ENCODE results near the gene NUAK2.

GRCh38 chr1:205329719-205330118 is 8.2 kb upstream of the NUAK2 start:
- TF ChIP-seq POLR2A (IDR thresholded peaks at IDR 0.05; ENCODE audit: low read length) (no peak), GATA1 (IDR thresholded peaks at IDR 0.05; ENCODE audit: low read depth, low read length) (no peak)
